Sigmoid colon (tissue), 3 donors: Measurements from ENCODE around the gene HEPHL1.

ENCODE experiments used
- CTCF ChIP-seq, 4 experiments: fragments of 450-650 bp in 3 of 4; fragments of 200-600 bp in 1 of 4; IDR thresholded peaks; one replicate each; pipeline ENCODE4 v1.5.1; 2016 to 2019; ENCODE audit warnings: antibody characterized with exemption in 4 of 4, mild to moderate bottlenecking in 3 of 4, moderate library complexity in 2 of 4
- POLR2A ChIP-seq, 2 donors: fragments of 450-650 bp; IDR thresholded peaks; one replicate each; pipeline ENCODE4 v1.6.1; 2016; ENCODE audit warnings: antibody characterized with exemption in 2 of 2, mild to moderate bottlenecking in 2 of 2, moderate library complexity in 2 of 2

DNA sequence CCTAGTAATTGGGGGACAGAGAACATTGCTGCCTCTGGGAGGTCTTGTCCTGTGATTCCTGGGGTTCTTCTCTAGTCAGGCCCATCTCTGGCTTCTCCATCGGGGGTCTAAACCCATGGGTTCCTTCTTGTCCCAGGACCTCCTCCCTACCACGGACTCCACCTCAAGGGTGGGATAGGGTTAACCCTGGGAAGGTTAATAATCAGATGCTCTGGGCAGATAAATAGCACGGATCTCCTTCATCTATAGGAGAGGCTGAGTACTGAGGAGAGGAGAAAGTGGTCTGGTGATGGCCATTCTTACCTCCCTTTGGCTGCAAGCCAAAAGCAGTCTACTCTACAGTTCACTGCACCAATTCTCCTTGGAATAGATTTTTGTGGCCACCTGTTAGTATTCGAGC lies 10.5 kb downstream of the HEPHL1 start:
- TF ChIP-seq POLR2A (IDR thresholded peaks at IDR 0.05) (no peak), CTCF (IDR thresholded peaks at IDR 0.05) (no peak)
